GM18508 (cell line): Measurements from ENCODE around the gene PDGFRB.

Experiments
- ATAC-seq: cut with Tn5 transposase; IDR thresholded peaks from one replicate; pipeline ENCODE4 v1.9.1; 2021; ENCODE audit warnings: moderate number of reproducible peaks; ENCODE audit not compliant: insufficient read depth, unreplicated experiment

The PDGFRB gene

GRCh38 chr5:150075233-150075632 is 80.4 kb downstream of the PDGFRB start:
- ATAC-seq: no peak

DNA sequence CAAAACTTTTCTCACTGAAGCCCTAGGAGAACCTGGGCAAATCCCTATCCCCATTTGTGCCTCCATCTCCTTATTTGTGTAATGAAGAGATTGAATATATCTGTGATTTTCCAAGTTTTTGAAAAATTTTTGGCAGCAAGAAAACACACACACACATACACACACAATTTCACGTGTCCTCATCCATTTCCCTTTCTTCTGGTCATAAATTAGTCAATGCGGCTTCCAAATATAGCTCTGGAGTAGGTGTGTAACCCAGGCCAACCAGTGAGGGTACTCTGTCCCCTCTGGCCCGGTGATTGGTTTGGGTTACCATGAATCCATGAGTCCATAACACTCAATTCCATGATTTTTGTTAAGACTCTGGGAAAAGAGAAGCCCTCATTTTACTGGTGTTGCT is 82.0 kb downstream of the PDGFRB start:
- no peak for ATAC-seq

GRCh38 chr5:150073086-150073625 is 82.5 kb downstream of the PDGFRB start:
- ATAC-seq: no peak

DNA sequence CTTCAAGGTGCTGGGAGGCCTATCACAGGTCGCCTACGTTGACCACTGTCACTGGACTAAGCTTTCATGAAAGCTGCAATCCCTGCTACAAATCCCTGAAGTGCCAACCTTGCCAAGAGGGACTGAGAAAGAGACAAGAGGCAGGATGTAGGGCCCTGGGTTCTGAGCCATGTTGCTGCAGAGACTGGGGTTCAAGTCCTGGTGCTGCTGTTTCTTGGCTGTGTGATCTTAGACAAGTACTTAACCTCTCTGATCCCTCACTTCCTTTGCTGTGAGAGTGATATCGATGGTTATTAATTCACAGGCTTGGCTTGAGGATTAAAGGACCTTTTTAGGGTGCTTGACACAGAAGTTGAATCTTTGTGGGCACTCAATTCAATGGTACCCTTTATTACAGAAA is 84.8 kb downstream of the PDGFRB start:
- ATAC-seq: no peak

DNA sequence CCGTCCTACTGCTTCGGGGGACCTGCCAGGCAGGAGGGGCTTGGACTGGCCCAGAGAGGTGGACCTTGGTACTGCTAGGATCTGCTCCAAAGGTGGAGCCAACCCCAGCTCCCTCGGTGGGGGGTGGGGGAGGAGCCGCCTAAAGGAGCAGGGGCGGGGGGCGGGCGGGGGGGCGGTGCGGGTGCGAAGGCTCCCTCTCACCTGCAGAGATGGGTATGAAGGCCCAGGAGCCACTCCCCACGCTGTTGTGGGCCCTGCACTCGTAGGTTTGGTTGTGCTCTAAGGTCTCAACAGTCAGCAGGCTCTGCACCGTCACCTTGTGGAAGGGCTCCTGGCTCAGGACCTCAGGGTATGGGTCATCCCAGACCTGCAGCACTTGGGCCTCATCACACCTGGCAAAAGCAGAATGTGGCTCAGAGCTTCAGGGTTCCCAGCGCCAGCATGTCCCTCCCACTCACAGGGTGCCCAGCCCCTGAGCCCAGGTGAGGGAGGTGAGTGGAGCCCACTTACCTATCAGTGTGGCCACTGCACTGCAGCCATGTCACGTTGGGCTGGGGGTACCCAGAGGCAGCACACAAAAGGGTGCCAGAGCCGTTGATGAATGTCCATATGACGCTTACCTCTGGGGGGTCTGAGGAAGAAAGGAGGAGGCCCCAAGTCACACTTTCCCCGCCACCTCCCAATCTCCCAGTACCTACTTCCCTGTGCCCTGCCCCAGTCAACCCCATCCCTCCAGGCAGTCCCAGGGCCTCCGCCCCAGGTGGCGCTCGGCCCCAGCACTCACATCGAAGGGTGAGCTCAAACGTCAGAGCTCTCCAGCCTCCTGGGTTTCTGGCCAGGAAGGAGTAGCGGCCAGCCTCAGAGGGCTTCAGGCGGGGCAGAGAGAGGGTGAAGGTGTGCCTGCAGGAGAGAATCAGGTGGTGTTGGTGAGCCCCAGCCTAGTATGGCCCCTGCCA is 85.7 kb downstream of the PDGFRB start:
- ATAC-seq: no peak

- ATAC-seq: no peak
Observed at GRCh38 chr5:150068961-150069645, 86.5 kb downstream of the PDGFRB start.

- no peak for ATAC-seq
Observed at GRCh38 chr5:150068472-150068871, 87.2 kb downstream of the PDGFRB start.

- ATAC-seq: no peak
Observed at GRCh38 chr5:150068071-150068470, 87.6 kb downstream of the PDGFRB start.

GRCh38 chr5:150067405-150067960 is 88.2 kb downstream of the PDGFRB start:
- ATAC-seq: no peak

DNA sequence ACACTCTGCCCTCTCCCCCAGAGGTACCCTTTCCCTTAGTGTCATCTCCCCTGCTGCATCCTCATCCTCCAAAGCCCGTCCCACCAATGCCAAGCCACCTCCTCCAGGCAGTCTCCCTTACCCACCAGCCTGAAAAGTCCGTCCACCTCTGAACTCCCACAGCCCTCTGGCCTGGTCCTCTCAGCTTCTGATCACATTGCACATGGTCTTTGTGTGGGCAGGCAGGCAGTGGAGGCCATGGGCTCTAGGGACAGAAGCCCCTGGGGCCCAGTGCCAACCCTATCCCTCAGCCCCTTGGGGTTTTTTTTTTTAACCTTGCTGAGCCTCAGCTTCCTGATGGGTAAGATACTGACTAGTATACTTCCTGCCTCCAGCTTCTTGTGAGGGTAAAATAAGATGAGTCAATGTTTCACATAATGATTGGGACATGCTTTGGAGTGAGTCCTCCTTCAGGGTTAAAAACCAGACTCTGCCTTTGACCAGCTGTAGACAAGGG is 88.7 kb downstream of the PDGFRB start:
- no peak for ATAC-seq

DNA sequence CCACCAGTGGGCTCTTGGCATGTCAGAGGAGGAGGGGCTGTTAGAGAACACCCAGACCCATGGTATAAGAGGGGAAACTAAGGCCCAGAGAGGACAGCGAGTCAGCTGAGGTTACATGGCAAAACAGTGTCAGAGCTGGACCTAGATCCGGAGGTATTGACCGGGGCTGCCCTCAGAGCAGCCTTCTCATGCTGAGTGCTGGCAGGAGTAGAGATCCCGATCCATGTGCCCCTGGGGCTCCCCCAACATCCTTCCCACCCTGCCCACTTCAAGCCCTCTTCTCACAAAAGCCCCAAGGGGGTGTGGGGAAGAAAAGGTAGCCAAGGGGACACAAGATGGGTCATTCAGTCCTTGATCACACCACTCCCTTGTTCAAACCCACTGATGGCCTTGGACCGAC is 89.2 kb downstream of the PDGFRB start:
- ATAC-seq: no peak

GRCh38 chr5:150065886-150066285 is 89.8 kb downstream of the PDGFRB start:
- no peak for ATAC-seq

GRCh38 chr5:150065346-150065745 is 90.3 kb downstream of the PDGFRB start:
- no peak for ATAC-seq

DNA sequence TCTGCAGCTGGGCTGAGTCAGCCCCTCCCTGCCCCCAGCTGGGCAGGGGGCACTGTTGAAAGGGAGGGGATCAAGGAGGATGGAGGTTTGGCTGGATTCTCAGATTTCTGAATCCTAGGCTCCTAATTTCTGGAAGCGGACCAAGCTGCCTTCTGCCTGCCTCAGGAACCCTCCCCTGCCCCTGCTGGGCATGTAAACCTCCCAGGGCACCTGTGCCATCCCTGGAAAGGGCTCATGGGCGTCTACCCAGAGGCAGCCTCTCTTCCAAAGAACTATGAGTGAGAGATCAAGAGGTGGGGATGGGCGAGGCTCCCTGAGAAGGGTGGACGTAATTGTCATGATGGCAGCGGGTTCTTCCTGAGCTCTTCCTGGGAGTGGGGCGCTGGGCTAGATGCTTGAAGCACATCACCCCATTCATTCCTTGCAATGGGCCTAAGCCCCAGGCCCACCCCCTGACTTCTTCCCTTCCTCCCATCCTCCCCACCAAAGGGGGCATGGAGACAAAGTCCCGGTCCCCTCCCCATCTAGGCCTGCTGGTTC is 90.9 kb downstream of the PDGFRB start:
- ATAC-seq: no peak
